ENCODE results near the gene ABCC5. TPM values are rescaled to one million over a fixed set of nuclear protein-coding genes. Genes with fewer than 3 reads are reported as not detected.

ABCC5 gene
- polyA plus RNA-seq, 1 donor: 28.5 TPM

GRCh38 chr3:183975981-183976662 is 41.6 kb downstream of the ABCC5 start:
- no peak for DNase-seq (ENCODE audit: low read depth)

DNA sequence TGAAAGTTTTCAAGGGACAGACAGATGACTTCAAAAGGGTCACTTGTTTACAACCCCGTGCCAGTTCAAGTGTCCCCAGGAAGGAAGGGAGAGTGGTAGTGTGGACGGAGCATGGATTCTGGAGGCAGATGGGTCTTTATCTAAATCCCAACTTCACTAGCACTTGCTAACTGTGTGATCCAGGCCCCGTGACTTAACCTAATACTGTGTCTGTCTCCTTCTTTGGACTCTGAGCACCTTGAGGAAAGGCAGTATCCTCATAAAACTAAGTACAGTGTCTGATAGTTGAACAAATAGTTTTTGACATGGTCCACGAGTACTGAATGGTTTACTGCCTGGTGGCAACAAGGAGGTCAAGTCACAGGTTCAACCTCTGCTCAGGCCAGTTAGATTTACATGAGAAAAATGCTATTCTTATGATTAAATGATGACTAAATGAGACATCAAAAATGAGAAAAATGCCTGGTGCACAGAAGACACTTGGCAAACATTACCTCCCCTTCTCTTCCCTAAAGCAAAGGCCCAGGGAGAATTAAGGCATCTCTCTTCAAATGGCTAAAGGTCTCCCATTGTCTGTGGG is 48.9 kb downstream of the ABCC5 start:
- DNase-seq (ENCODE audit: low read depth): no peak

DNA sequence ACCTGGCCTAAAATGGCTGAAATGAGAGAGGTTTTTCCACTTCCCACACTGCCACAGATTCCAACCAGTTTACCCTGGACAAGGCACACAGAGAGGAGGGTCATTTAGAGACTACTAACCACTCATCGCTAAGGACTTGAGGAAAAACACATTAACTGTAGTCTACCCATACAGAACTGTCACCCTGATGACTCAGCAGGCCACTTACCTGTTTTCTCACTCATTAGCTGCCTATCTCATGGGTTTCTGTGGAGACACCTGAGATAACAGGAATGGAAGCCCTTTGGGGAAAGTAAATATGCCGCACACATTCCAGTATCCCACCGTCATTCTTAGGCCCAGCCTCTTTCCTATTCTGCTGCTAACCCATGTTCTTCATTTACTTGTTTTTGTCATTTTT is 50.0 kb downstream of the ABCC5 start:
- DNase-seq (ENCODE audit: low read depth): no peak

DNA sequence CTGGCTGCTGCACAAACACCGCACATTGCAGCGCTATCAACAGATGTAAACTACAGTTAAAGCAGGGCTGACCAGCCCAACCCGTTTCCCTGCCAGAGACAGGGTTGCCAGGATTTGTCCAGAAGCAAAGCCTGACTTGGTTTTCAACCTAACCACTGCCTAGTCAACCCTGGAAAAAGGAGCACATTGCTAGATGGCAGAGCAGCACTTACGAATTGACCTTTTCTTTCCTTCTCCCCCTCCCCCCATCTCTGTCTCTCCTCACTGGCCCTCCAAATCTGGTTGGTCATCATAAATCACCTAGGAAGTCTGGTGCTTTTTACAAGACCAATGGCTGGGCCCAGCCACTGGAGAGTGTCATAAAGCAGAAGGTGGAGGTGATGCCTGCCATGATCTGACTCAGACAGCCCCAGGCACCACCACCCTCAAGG is 51.3 kb downstream of the ABCC5 start:
- no peak for DNase-seq (ENCODE audit: low read depth)

DNA sequence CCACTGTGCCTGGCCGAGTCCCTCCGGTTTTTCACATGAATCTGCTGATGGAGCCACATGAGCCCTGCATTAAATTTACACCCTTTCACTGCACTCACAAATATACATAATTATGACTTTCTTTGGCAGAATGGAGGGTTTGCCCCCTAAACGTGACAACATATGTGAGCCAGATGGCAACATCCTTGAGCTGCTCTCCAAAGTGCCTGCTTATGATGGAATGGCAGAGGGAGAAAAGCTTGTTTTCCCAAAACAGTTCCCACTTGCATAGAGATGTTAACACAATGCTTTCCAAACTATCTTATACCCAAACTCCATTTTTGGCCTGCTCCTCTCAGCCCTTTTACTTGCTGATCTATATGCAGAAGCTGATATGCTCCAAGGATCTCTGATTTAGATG is 54.9 kb downstream of the ABCC5 start:
- DNase-seq (ENCODE audit: low read depth): no peak

DNA sequence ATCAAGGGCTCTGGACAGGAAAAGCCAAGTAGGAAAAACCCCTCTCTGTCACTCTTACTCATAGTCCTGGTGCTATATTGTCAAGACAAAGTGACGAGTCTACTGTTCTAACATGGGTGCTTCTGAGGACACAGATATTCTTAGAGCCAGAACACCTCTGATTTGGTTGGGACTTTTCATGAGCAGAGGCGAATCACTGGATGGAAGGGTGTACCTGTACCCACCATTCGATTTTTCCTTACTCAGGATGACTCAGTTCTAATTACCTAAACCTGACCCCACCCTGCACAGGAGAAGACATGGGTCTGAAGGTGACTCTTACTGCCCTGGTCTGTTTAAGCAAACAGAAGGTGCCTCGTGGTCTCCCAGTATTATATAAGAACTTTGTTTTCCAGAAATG is 58.5 kb downstream of the ABCC5 start:
- DNase-seq (ENCODE audit: low read depth): no peak

- no peak for DNase-seq (ENCODE audit: low read depth)
Measured at GRCh38 chr3:183958775-183959174, 58.9 kb downstream of the ABCC5 start.

DNA sequence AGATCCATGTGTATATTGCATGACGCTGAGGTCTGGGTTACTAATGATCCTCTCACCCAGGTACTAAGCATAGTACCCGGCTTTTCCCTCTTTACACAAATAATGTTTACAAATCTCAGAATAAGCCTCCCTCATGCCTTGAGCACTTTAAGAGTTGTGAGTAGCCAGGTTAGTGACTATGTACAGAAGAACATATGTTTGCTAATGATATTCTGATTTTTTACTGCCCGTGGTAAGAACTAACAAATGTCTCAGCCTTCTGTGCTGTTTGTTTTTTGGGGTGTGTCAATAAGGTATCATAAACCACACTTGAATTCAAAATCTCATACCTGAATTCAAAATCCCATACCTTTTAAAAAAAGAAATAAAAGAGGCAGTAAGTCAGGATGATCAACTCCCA is 59.5 kb downstream of the ABCC5 start:
- no peak for DNase-seq (ENCODE audit: low read depth)

GRCh38 chr3:183954875-183955274 is 62.8 kb downstream of the ABCC5 start:
- DNase-seq (ENCODE audit: low read depth): no peak

DNA sequence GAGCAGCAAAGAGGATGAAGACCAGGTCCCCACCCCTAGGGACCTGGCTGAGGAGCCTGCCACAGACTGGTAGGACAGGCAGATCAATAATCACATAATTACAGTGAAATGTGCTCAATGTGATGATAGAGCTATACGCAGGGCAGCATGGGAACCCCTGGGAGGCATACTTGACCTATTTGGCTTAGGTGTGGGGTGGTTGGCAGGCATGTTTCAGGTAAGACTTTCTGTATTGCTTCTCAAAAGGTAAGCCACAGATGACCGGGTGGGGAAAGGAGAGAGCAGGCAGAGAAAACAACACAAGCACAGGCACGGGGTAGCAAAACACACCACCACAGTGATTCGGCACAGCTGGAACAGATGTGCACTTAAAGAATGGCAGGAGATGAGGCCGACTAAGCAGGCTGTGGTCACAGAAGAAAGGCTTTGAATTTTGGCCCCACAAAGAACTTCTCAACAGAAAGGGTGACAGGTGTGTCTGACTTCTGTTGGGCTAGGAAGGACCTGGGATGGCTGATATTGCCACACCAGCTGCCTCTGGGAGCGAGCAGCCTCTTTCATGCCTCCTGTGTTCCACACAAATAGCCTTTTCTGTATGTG is 64.1 kb downstream of the ABCC5 start:
- DNase-seq (ENCODE audit: low read depth): no peak

- DNase-seq (ENCODE audit: low read depth): no peak
Measured at GRCh38 chr3:183951459-183951858, 66.2 kb downstream of the ABCC5 start.

DNA sequence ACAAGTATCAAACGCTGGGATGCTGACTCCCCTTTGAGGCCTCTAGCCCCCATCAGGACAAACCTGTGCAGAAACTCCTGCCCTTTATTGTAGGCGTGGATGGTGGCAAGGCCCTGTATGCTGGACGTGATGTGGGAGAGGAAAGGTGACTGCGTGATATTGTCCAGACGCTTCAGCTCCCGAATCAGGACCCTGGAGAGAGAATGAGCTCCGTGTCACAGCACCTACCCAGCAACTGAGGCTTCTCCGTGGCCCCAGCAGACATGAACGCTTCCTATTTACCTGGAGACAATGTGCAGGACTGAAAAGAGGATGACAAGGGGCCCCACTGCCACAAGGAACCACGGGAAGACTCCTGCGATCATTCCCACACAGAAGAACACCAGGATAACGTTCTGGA is 68.0 kb downstream of the ABCC5 start:
- DNase-seq (ENCODE audit: low read depth): no peak

DNA sequence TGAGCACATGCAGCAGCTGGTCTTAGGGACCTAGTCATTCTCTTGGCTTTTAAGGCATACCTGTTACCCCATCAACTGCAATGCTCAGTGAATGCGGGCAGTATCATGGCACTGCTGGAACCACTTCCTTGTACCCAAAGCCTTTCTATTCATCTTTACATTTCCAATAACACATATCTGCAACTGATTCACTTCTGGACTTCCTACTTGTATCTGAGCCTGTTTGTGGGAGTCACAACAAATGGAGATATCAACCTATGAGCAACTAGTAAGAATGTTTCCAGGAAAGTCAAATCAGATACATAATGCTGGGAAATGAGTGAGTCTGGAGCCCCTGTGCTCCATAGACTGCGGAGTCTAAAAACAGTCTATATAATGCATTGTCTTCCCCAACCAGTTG is 71.6 kb downstream of the ABCC5 start:
- no peak for DNase-seq (ENCODE audit: low read depth)

DNA sequence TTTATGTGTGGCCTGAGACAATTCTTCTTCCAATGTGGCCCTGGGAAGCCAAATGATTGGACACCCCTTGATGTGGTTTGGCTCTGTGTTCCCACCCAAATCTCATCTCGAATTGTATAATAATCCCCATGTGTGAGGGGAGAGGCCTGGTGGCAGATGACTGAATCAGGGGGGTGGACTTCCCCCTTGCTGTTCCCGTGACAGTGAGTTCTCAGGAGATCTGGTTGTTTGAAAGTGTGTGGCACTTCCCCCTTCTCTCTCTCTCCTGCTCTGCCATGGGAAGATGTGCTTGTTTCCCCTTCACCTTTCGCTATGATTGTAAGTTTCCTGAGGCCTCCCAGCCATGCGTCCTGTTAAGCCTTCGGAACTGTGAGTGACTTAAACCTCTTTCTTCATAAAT is 72.9 kb downstream of the ABCC5 start:
- no peak for DNase-seq (ENCODE audit: low read depth)

DNA sequence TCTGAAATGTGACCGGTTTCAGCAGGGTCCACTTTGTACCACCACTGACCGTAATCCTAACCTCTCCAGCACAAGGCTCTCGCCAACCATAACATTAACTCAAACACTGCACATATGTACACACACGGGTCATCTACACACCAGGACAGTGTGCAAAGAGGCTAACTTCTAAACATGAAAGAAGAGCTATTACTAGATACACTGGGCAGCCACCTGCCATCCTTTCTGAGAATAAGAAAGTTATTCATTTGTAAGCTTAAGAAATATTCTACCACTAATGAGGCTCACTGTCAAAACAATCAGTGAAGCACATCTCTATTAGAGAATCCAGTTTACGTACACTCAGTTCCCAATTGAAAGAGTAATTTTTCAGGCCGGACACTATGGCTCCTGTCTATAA is 73.9 kb downstream of the ABCC5 start:
- DNase-seq (ENCODE audit: low read depth): no peak

GRCh38 chr3:183941216-183941615 is 76.5 kb downstream of the ABCC5 start:
- DNase-seq (ENCODE audit: low read depth): no peak

GRCh38 chr3:183937601-183938286 is 79.9 kb downstream of the ABCC5 start:
- DNase-seq (ENCODE audit: low read depth): no peak

GRCh38 chr3:183933160-183933559 is 84.5 kb downstream of the ABCC5 start:
- DNase-seq (ENCODE audit: low read depth): no peak

DNA sequence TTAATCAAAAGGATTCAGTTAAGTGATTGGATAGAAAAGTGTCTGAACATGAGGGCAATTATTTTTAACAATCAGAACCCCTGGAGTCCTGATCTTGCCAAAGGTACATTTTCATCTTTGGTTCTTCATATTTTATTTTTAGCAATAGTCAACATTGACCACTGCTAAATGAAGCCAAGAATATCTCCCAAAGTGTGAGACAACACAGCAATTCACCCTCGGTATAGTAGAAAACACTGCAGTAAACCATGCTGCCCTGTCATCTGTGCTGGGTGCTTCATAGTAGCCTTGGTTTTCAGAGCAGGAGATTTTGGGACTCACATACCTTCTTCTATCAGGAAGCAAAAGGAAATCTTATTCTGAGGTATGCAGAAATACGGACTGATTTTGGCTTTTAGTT is 85.8 kb downstream of the ABCC5 start:
- no peak for DNase-seq (ENCODE audit: low read depth)

- DNase-seq (ENCODE audit: low read depth): no peak
Measured at GRCh38 chr3:183930086-183930485, 87.6 kb downstream of the ABCC5 start.

- DNase-seq (ENCODE audit: low read depth): no peak
Measured at GRCh38 chr3:183927059-183927458, 90.6 kb downstream of the ABCC5 start.

GRCh38 chr3:183924956-183925355 is 92.7 kb downstream of the ABCC5 start:
- no peak for DNase-seq (ENCODE audit: low read depth)

DNA sequence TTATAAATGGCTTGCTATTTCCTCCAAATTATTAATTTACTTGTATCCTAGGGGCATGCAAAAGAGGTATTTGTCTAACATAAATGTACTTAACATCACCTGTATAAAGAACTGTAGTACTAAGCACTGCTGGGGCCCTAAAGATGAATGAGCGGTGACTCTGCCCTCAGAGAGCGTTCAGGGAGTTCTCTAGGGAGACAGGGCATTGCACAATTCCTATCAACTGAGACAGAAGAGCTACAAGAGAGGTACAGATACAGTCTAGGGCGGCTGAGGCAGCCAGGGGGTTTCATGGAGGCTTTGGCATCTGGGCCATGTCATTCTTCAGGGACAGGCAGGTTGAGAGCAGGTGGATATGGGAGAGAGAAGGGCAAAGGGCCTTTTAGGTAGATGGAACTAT is 93.1 kb downstream of the ABCC5 start:
- no peak for DNase-seq (ENCODE audit: low read depth)
